B cell (primary cell): ENCODE measurements around the gene SLC24A4.

Source experiments
- CTCF ChIP-seq: fragments of 200-600 bp; IDR thresholded peaks from one replicate; pipeline ENCODE4 v1.8.0; 2022; ENCODE audit warnings: antibody characterized with exemption, mild to moderate bottlenecking
- EZH2 ChIP-seq: IDR thresholded peaks from 2 replicates; pipeline ENCODE4 v1.6.1; 2012; ENCODE audit warnings: borderline replicate concordance, low read depth, mild to moderate bottlenecking, moderate library complexity, low read length; ENCODE audit not compliant: insufficient read depth, poor library complexity, severe bottlenecking

- TF ChIP-seq CTCF (no peak), EZH2 (no peak)
These were observed 183.3 kb downstream of the SLC24A4 start for GRCh38 chr14:92506231-92506630.
